Activated CD4-positive, alpha-beta memory T cell treated with anti-CD3 and anti-CD28 coated beads for 36 hours (primary cell): ENCODE results near the gene NLRP10. TPM values are rescaled to one million over a fixed set of nuclear protein-coding genes. Genes with fewer than 3 reads are reported as not detected.

Experiments used
- CTCF ChIA-PET: fragments of 350-600 bp; sonication (Branson Sonifier 250); formaldehyde crosslinking; loops from one replicate; lab custom pipeline; 2021; ENCODE audit warnings: antibody characterized with exemption, inconsistent platforms; lab: Charles Lee
- POLR2A ChIA-PET: fragments of 350-600 bp; sonication (Branson Sonifier 250); formaldehyde crosslinking; loops from one replicate; lab custom pipeline; 2021; ENCODE audit warnings: antibody characterized with exemption; lab: Charles Lee
- DNase-seq: peaks from one replicate; pipeline ENCODE4 v3.0.0-alpha.2; 2020
- H3K27ac Mint-ChIP-seq: one replicate; pipeline ENCODE4 v1.8.0; 2021; ENCODE audit warnings: mixed read lengths
- H3K27me3 Mint-ChIP-seq: one replicate; pipeline ENCODE4 v1.8.0; 2021; ENCODE audit warnings: mixed read lengths
- H3K36me3 Mint-ChIP-seq: one replicate; pipeline ENCODE4 v1.8.0; 2021; ENCODE audit warnings: mixed read lengths
- H3K4me1 Mint-ChIP-seq: one replicate; pipeline ENCODE4 v1.8.0; 2021; ENCODE audit warnings: low read depth, mixed read lengths
- H3K4me3 Mint-ChIP-seq: one replicate; pipeline ENCODE4 v1.8.0; 2021; ENCODE audit warnings: mild to moderate bottlenecking, mixed read lengths
- H3K9me3 Mint-ChIP-seq: one replicate; pipeline ENCODE4 v1.8.0; 2021; ENCODE audit warnings: mixed read lengths
- intact Hi-C: fragments of 100-400 bp; cut with micrococcal nuclease; formaldehyde crosslinking; loops from one replicate; pipeline ENCODE4 v1.15.1; 2023
- total RNA-seq, 2 experiments: library from RNA; stranded (reverse); gene quantifications; one replicate each; pipeline ENCODE4 v1.2.3, GENCODE V29; 2021

NLRP10 gene
- total RNA-seq, 2 experiments from 2014 or later, result not detected

- Mint-ChIP-seq H3K36me3 (no peaks in the 10 kb centered on the region), H3K4me3 (no peak overlapping the region), H3K27me3 (peaks cover 6% of the 10 kb centered on the region), H3K9me3 (no peaks in the 10 kb centered on the region), H3K27ac (no peak overlapping the region), H3K4me1 (no peaks in the 10 kb centered on the region)
- DNase-seq, result no peak
- CTCF ChIA-PET, result interaction anchor here (3.4 kb wide), 1 partner anchor 14 kb away, joined by 13 read pairs; the partner anchor contains the start of gene EIF3F
- POLR2A ChIA-PET, result no interaction called here
- intact Hi-C loops, result no loop called here
Measured at GRCh38 chr11:7973011-7973410, 7.8 kb upstream of the NLRP10 start.

- H3K27me3 Mint-ChIP-seq, result peaks cover 6% of the 10 kb centered on the region
- CTCF ChIA-PET, result interaction anchor here (1.9 kb wide), 1 partner anchor 34 kb away, joined by 5 read pairs; no protein-coding TSS in a partner anchor
- H3K9me3 Mint-ChIP-seq, result no peaks in the 10 kb centered on the region
- no peak overlapping the region for H3K4me3 Mint-ChIP-seq
- intact Hi-C loops, result no loop called here
- no peak overlapping the region for H3K27ac Mint-ChIP-seq
- no peak for DNase-seq
- no peaks in the 10 kb centered on the region for H3K36me3 Mint-ChIP-seq
- POLR2A ChIA-PET, result no interaction called here
- no peaks in the 10 kb centered on the region for H3K4me1 Mint-ChIP-seq
Measured at GRCh38 chr11:7971846-7972245, 6.6 kb upstream of the NLRP10 start.

- Mint-ChIP-seq H3K27me3 (peaks cover 4% of the 10 kb centered on the region), H3K4me1 (no peaks in the 10 kb centered on the region), H3K27ac (no peak overlapping the region), H3K4me3 (no peak overlapping the region), H3K9me3 (no peaks in the 10 kb centered on the region), H3K36me3 (no peaks in the 10 kb centered on the region)
- POLR2A ChIA-PET, result no interaction called here
- DNase-seq, result no peak
- CTCF ChIA-PET, result interaction anchor here (1.9 kb wide), 1 partner anchor 36 kb away, joined by 5 read pairs; no protein-coding TSS in a partner anchor
- intact Hi-C loops, result no loop called here
Measured at GRCh38 chr11:7969756-7970646, 4.8 kb upstream of the NLRP10 start.

GRCh38 chr11:7968686-7969085 is 3.4 kb upstream of the NLRP10 start:
- CTCF ChIA-PET, result interaction anchor here (0.8 kb wide), 1 partner anchor 18 kb away, joined by 3 read pairs; no protein-coding TSS in a partner anchor
- intact Hi-C loops, result no loop called here
- H3K27ac Mint-ChIP-seq, result no peak overlapping the region
- H3K36me3 Mint-ChIP-seq, result no peaks in the 10 kb centered on the region
- H3K27me3 Mint-ChIP-seq, result peaks cover 4% of the 10 kb centered on the region
- POLR2A ChIA-PET, result no interaction called here
- no peaks in the 10 kb centered on the region for H3K4me1 Mint-ChIP-seq
- no peak for DNase-seq
- no peak overlapping the region for H3K4me3 Mint-ChIP-seq
- H3K9me3 Mint-ChIP-seq, result no peaks in the 10 kb centered on the region

- no peaks in the 10 kb centered on the region for H3K4me1 Mint-ChIP-seq
- intact Hi-C loops, result no loop called here
- DNase-seq, result no peak
- ChIA-PET CTCF (interaction anchor here (0.8 kb wide), 1 partner anchor 19 kb away, joined by 3 read pairs; no protein-coding TSS in a partner anchor), POLR2A (no interaction called here)
- H3K27ac Mint-ChIP-seq, result no peak overlapping the region
- H3K9me3 Mint-ChIP-seq, result no peaks in the 10 kb centered on the region
- no peaks in the 10 kb centered on the region for H3K36me3 Mint-ChIP-seq
- H3K4me3 Mint-ChIP-seq, result no peak overlapping the region
- peaks cover 4% of the 10 kb centered on the region for H3K27me3 Mint-ChIP-seq
Measured at GRCh38 chr11:7967826-7968225, 2.6 kb upstream of the NLRP10 start.

GRCh38 chr11:7967097-7967496 is 1.9 kb upstream of the NLRP10 start:
- H3K36me3 Mint-ChIP-seq, result no peaks in the 10 kb centered on the region
- intact Hi-C loops, result no loop called here
- H3K27ac Mint-ChIP-seq, result no peak overlapping the region
- no peak overlapping the region for H3K4me3 Mint-ChIP-seq
- H3K4me1 Mint-ChIP-seq, result no peaks in the 10 kb centered on the region
- DNase-seq, result no peak
- CTCF ChIA-PET, result no interaction called here
- H3K27me3 Mint-ChIP-seq, result peaks cover 4% of the 10 kb centered on the region
- POLR2A ChIA-PET, result no interaction called here
- no peaks in the 10 kb centered on the region for H3K9me3 Mint-ChIP-seq

GRCh38 chr11:7964873-7965272 is 374 bp downstream of the NLRP10 start:
- no peak for DNase-seq
- Mint-ChIP-seq H3K4me1 (no peaks in the 10 kb centered on the region), H3K4me3 (no peak overlapping the region), H3K9me3 (no peaks in the 10 kb centered on the region), H3K27ac (no peak overlapping the region), H3K27me3 (peaks cover 9% of the 10 kb centered on the region), H3K36me3 (no peaks in the 10 kb centered on the region)
- CTCF ChIA-PET, result no interaction called here
- POLR2A ChIA-PET, result no interaction called here
- intact Hi-C loops, result no loop called here

GRCh38 chr11:7964261-7964660 is 986 bp downstream of the NLRP10 start:
- POLR2A ChIA-PET, result no interaction called here
- no peaks in the 10 kb centered on the region for H3K36me3 Mint-ChIP-seq
- no peak overlapping the region for H3K4me3 Mint-ChIP-seq
- H3K27ac Mint-ChIP-seq, result no peak overlapping the region
- no peaks in the 10 kb centered on the region for H3K9me3 Mint-ChIP-seq
- intact Hi-C loops, result no loop called here
- CTCF ChIA-PET, result no interaction called here
- no peak for DNase-seq
- peaks cover 9% of the 10 kb centered on the region for H3K27me3 Mint-ChIP-seq
- no peaks in the 10 kb centered on the region for H3K4me1 Mint-ChIP-seq

GRCh38 chr11:7955191-7955590 is 10.1 kb downstream of the NLRP10 start:
- ChIA-PET POLR2A (no interaction called here), CTCF (no interaction called here)
- Mint-ChIP-seq H3K36me3 (no peaks in the 10 kb centered on the region), H3K4me1 (no peaks in the 10 kb centered on the region), H3K9me3 (no peaks in the 10 kb centered on the region), H3K4me3 (no peak overlapping the region), H3K27ac (no peak overlapping the region), H3K27me3 (peaks cover 8% of the 10 kb centered on the region)
- intact Hi-C loops, result no loop called here
- DNase-seq, result no peak

- Mint-ChIP-seq H3K4me1 (no peaks in the 10 kb centered on the region), H3K4me3 (no peak overlapping the region), H3K27me3 (peaks cover 16% of the 10 kb centered on the region), H3K27ac (no peak overlapping the region), H3K36me3 (no peaks in the 10 kb centered on the region), H3K9me3 (no peaks in the 10 kb centered on the region)
- no peak for DNase-seq
- POLR2A ChIA-PET, result no interaction called here
- intact Hi-C loops, result no loop called here
- CTCF ChIA-PET, result no interaction called here
Measured at GRCh38 chr11:7949934-7950333, 15.3 kb downstream of the NLRP10 start.

- intact Hi-C loops, result no loop called here
- CTCF ChIA-PET, result no interaction called here
Measured at GRCh38 chr11:7944123-7944522, 21.1 kb downstream of the NLRP10 start.

GRCh38 chr11:7941608-7942007 is 23.6 kb downstream of the NLRP10 start, which contains the start of gene OR10A3:
Gene OR10A3, minus strand, starts transcription at chr11:7941708. Its CDS starts 2,188 bp downstream, at chr11:7939520.
- H3K4me3 Mint-ChIP-seq, result no peak within 1 kb of the TSS
- H3K27me3 Mint-ChIP-seq, result peaks cover 11% of the 10 kb centered on the region
- ChIA-PET CTCF (no interaction called here), POLR2A (no interaction called here)
- no peaks in the 10 kb centered on the region for H3K4me1 Mint-ChIP-seq
- intact Hi-C loops, result no loop called here
- no peak for DNase-seq
- no peaks in the 10 kb centered on the region for H3K36me3 Mint-ChIP-seq
- no peak within 1 kb of the TSS for H3K27ac Mint-ChIP-seq
- peaks cover 25% of the 10 kb centered on the region for H3K9me3 Mint-ChIP-seq

More at GRCh38 chr11:7944123-7944522, 21.1 kb downstream of the NLRP10 start:
- no peak for DNase-seq
- no peaks in the 10 kb centered on the region for H3K4me1 Mint-ChIP-seq
- H3K9me3 Mint-ChIP-seq, result peaks cover 25% of the 10 kb centered on the region
- no peak overlapping the region for H3K4me3 Mint-ChIP-seq
- POLR2A ChIA-PET, result no interaction called here
- H3K27me3 Mint-ChIP-seq, result peaks cover 13% of the 10 kb centered on the region
- no peak overlapping the region for H3K27ac Mint-ChIP-seq
- no peaks in the 10 kb centered on the region for H3K36me3 Mint-ChIP-seq
